Kidney epithelial cell (primary cell): ENCODE data around the gene SHKBP1. TPM values are rescaled to one million over a fixed set of nuclear protein-coding genes. Genes with fewer than 3 reads are reported as not detected.

Experiments
- DNase-seq: peaks from one replicate; pipeline ENCODE4 v3.0.0-alpha.2; 2010; ENCODE audit warnings: low read depth
- H3K27me3 ChIP-seq: 2 replicates; pipeline ENCODE4 v1.6.0; 2011; ENCODE audit warnings: low read length; ENCODE audit not compliant: control insufficient read depth, insufficient read depth
- H3K36me3 ChIP-seq: 2 replicates; pipeline ENCODE4 v1.5.1; 2011; ENCODE audit warnings: low read length; ENCODE audit not compliant: control insufficient read depth, insufficient read depth
- H3K4me3 ChIP-seq: 2 replicates; pipeline ENCODE4 v1.5.1; 2011; ENCODE audit warnings: low read depth, mild to moderate bottlenecking, control low read depth, low read length
- CTCF ChIP-seq: IDR thresholded peaks from 2 replicates; pipeline ENCODE4 v1.5.1; 2011; ENCODE audit warnings: mild to moderate bottlenecking, moderate library complexity, low read length, control low read depth, inconsistent platforms; ENCODE audit not compliant: insufficient read depth, poor library complexity, severe bottlenecking
- total RNA-seq: library from RNA; depleted of rRNA; stranded (reverse); fragments of >200 nt; gene quantifications from 2 replicates; pipeline ENCODE4 v1.2.3, GENCODE V29; 2015

SHKBP1 gene
- total RNA-seq: 105 and 142 TPM in 2 replicates

- Histone ChIP-seq H3K36me3 (no peaks in the 10 kb centered on the region), H3K4me3 (peak within 1 kb of the TSS; percentile 65), H3K27me3 (no peaks in the 10 kb centered on the region)
- TF ChIP-seq CTCF: no peak
- DNase-seq: peak; percentile 77
These were observed at the start of gene SHKBP1 for GRCh38 chr19:40576585-40577451. Gene SHKBP1, plus strand, starts transcription at chr19:40576873. Its CDS starts 27 bp downstream, at chr19:40576900.

GRCh38 chr19:40528078-40528477, 48.6 kb upstream of the SHKBP1 start:
- Histone ChIP-seq H3K27me3 (peaks cover 17% of the 10 kb centered on the region), H3K36me3 (no peaks in the 10 kb centered on the region), H3K4me3 (no peak overlapping the region)
- no peak for DNase-seq
- TF ChIP-seq CTCF: no peak

- TF ChIP-seq CTCF: no peak
- H3K4me3 ChIP-seq: no peak overlapping the region
- no peaks in the 10 kb centered on the region for H3K36me3 ChIP-seq
- no peak for DNase-seq
- peaks cover 17% of the 10 kb centered on the region for H3K27me3 ChIP-seq
These were observed 48.1 kb upstream of the SHKBP1 start for GRCh38 chr19:40528533-40529092.

- peak overlapping the region; percentile 26 for H3K4me3 ChIP-seq
- peak; percentile 14 for DNase-seq
- TF ChIP-seq CTCF: peak; percentile 91
- H3K27me3 ChIP-seq: peaks cover 17% of the 10 kb centered on the region
- H3K36me3 ChIP-seq: no peaks in the 10 kb centered on the region
These were observed 47.3 kb upstream of the SHKBP1 start for GRCh38 chr19:40529093-40529954.

GRCh38 chr19:40530091-40530901, 46.4 kb upstream of the SHKBP1 start:
- no peak for DNase-seq
- peak; percentile 20 for TF ChIP-seq CTCF
- Histone ChIP-seq H3K4me3 (no peak overlapping the region), H3K27me3 (peaks cover 17% of the 10 kb centered on the region), H3K36me3 (no peaks in the 10 kb centered on the region)
